Gastrocnemius medialis (tissue), 4 donors: Measurements from ENCODE around the gene MAN1C1.

Experiments used
- CTCF ChIP-seq, 5 experiments: fragments of 450-650 bp in 3 of 5; fragments of 200-600 bp in 2 of 5; sonication (generic) in 2 of 5; IDR thresholded peaks in 4 of 5; conservative IDR thresholded peaks in 1 of 5; 1 replicate in 4 of 5; 2 replicates in 1 of 5; pipeline ENCODE4 v1.5.1; 2016 to 2019; ENCODE audit warnings: antibody characterized with exemption in 5 of 5, mild to moderate bottlenecking in 3 of 5, moderate library complexity in 3 of 5
- POLR2A ChIP-seq, 2 donors: fragments of 450-650 bp; IDR thresholded peaks; one replicate each; pipeline ENCODE4 v1.6.1; 2017; ENCODE audit warnings: antibody characterized with exemption in 2 of 2, mild to moderate bottlenecking in 2 of 2, moderate library complexity in 2 of 2

GRCh38 chr1:25716320-25716719 is 99.7 kb downstream of the MAN1C1 start:
- TF ChIP-seq POLR2A (IDR thresholded peaks at IDR 0.05), result no peak
- TF ChIP-seq CTCF (IDR thresholded peaks at IDR 0.05 in 4 of 5, conservative IDR thresholded peaks at IDR 0.05 in 1 of 5), result no peak
